ENCODE measurements around the gene ZBTB38. TPM values are rescaled to one million over a fixed set of nuclear protein-coding genes. Genes with fewer than 3 reads are reported as not detected.

ZBTB38 gene
- total RNA-seq, 1 donor from 2014 or later = 41.8 TPM

- no peak for TF ChIP-seq CTCF (IDR thresholded peaks at IDR 0.05)
- H3K27me3 Mint-ChIP-seq (ENCODE audit: unreplicated experiment) = no peaks in the 10 kb centered on the region
- no peak overlapping the region for H3K4me3 Mint-ChIP-seq (ENCODE audit: unreplicated experiment)
Measured at GRCh38 chr3:141326123-141326522, 42.2 kb upstream of the ZBTB38 start.

GRCh38 chr3:141326626-141327025 lies 41.7 kb upstream of the ZBTB38 start:
- Mint-ChIP-seq H3K4me1 (ENCODE audit: unreplicated experiment) (peaks cover 17% of the 10 kb centered on the region), H3K4me3 (ENCODE audit: unreplicated experiment) (no peak overlapping the region), H3K36me3 (ENCODE audit: unreplicated experiment) (no peaks in the 10 kb centered on the region), H3K27me3 (ENCODE audit: unreplicated experiment) (no peaks in the 10 kb centered on the region), H3K27ac (ENCODE audit: unreplicated experiment) (no peak overlapping the region), H3K9me3 (ENCODE audit: unreplicated experiment) (no peaks in the 10 kb centered on the region)
- TF ChIP-seq CTCF (IDR thresholded peaks at IDR 0.05) = no peak
- no peak for DNase-seq (ENCODE audit: extremely low spot score, unreplicated experiment)

More at GRCh38 chr3:141326123-141326522, 42.2 kb upstream of the ZBTB38 start:
- H3K4me1 Mint-ChIP-seq (ENCODE audit: unreplicated experiment) = peaks cover 12% of the 10 kb centered on the region
- H3K9me3 Mint-ChIP-seq (ENCODE audit: unreplicated experiment) = no peaks in the 10 kb centered on the region
- H3K36me3 Mint-ChIP-seq (ENCODE audit: unreplicated experiment) = no peaks in the 10 kb centered on the region
- no peak for DNase-seq (ENCODE audit: extremely low spot score, unreplicated experiment)
- no peak overlapping the region for H3K27ac Mint-ChIP-seq (ENCODE audit: unreplicated experiment)

- Mint-ChIP-seq H3K9me3 (ENCODE audit: unreplicated experiment) (no peaks in the 10 kb centered on the region), H3K4me3 (ENCODE audit: unreplicated experiment) (no peak overlapping the region), H3K27me3 (ENCODE audit: unreplicated experiment) (no peaks in the 10 kb centered on the region), H3K4me1 (ENCODE audit: unreplicated experiment) (peaks cover 34% of the 10 kb centered on the region), H3K36me3 (ENCODE audit: unreplicated experiment) (no peaks in the 10 kb centered on the region), H3K27ac (ENCODE audit: unreplicated experiment) (no peak overlapping the region)
- DNase-seq (ENCODE audit: extremely low spot score, unreplicated experiment) = no peak
- TF ChIP-seq CTCF (IDR thresholded peaks at IDR 0.05) = no peak
Measured at GRCh38 chr3:141328286-141329166, 39.8 kb upstream of the ZBTB38 start.

- Mint-ChIP-seq H3K27me3 (ENCODE audit: unreplicated experiment) (no peaks in the 10 kb centered on the region), H3K36me3 (ENCODE audit: unreplicated experiment) (no peaks in the 10 kb centered on the region), H3K4me1 (ENCODE audit: unreplicated experiment) (peaks cover 36% of the 10 kb centered on the region), H3K4me3 (ENCODE audit: unreplicated experiment) (no peak overlapping the region), H3K9me3 (ENCODE audit: unreplicated experiment) (no peaks in the 10 kb centered on the region), H3K27ac (ENCODE audit: unreplicated experiment) (no peak overlapping the region)
- no peak for DNase-seq (ENCODE audit: extremely low spot score, unreplicated experiment)
- no peak for TF ChIP-seq CTCF (IDR thresholded peaks at IDR 0.05)
Measured at GRCh38 chr3:141330235-141330634, 38.1 kb upstream of the ZBTB38 start.

GRCh38 chr3:141330718-141331376 lies 37.5 kb upstream of the ZBTB38 start:
- Mint-ChIP-seq H3K36me3 (ENCODE audit: unreplicated experiment) (no peaks in the 10 kb centered on the region), H3K27me3 (ENCODE audit: unreplicated experiment) (no peaks in the 10 kb centered on the region), H3K4me3 (ENCODE audit: unreplicated experiment) (no peak overlapping the region), H3K9me3 (ENCODE audit: unreplicated experiment) (no peaks in the 10 kb centered on the region), H3K4me1 (ENCODE audit: unreplicated experiment) (peaks cover 36% of the 10 kb centered on the region), H3K27ac (ENCODE audit: unreplicated experiment) (no peak overlapping the region)
- no peak for TF ChIP-seq CTCF (IDR thresholded peaks at IDR 0.05)
- no peak for DNase-seq (ENCODE audit: extremely low spot score, unreplicated experiment)

Measured in osteocyte (in vitro differentiated cells).